Rectal smooth muscle tissue (tissue), 1 donor: ENCODE data around the gene SIVA1.

ENCODE experiments used
- H3K27ac ChIP-seq: one replicate; pipeline ENCODE4 v1.7.0; 2013; ENCODE audit warnings: low read depth, low read length, inconsistent platforms
- H3K27me3 ChIP-seq: one replicate; pipeline ENCODE4 v1.7.0; 2013; ENCODE audit warnings: low read length; ENCODE audit not compliant: control insufficient read depth, insufficient read depth
- H3K36me3 ChIP-seq: one replicate; pipeline ENCODE4 v1.7.0; 2013; ENCODE audit warnings: low read length; ENCODE audit not compliant: control insufficient read depth, insufficient read depth
- H3K4me1 ChIP-seq: one replicate; pipeline ENCODE4 v1.7.0; 2013; ENCODE audit warnings: low read length; ENCODE audit not compliant: control insufficient read depth, insufficient read depth
- H3K4me3 ChIP-seq: one replicate; pipeline ENCODE4 v1.7.0; 2013; ENCODE audit warnings: low read length
- H3K9ac ChIP-seq: one replicate; pipeline ENCODE4 v1.7.0; 2013; ENCODE audit warnings: low read length

The SIVA1 gene

DNA sequence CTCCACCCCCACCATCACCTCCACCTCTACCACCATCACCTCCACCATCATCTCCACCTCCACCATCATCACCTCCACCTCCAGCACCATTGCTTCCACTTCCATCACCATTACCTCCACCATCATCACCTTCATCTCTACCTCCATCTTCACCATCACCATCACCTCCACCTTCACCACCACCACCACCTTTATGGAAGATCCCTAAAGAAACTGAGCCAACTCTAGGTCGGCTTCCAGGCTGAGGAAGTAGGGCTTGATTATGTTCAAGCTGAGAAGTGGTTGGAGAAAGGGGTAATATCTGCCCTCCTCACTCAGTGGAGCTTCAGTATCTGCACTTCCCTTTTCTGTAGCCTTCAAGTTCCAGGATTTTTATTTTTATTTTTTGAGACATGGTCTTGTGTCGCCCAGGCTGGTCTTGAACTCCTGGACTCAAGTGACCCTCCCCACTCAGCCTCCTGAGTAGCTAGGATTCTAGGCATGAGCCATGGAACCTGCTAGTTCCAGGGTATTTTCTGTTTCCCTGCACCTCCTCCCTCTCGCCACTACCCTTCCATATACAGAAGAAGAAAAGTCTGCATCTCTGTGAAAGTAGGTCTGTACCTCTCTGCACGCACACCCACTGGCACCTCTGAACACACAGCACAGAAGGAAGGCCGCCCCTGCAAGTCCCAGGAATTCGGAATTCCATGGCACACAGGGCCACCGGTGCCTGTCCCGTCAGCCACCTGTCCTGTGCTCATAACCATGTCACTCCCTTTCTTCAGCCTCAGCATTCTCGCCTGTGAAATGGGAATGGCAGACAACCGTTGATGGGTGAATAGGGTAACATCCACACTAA, 53.9 kb downstream of the SIVA1 start:
- no peak overlapping the region for H3K4me3 ChIP-seq
- peaks cover under 1% of the 10 kb centered on the region for H3K4me1 ChIP-seq
- no peak overlapping the region for H3K9ac ChIP-seq
- H3K36me3 ChIP-seq: no peaks in the 10 kb centered on the region
- H3K27ac ChIP-seq: no peak overlapping the region
- H3K27me3 ChIP-seq: no peaks in the 10 kb centered on the region

DNA sequence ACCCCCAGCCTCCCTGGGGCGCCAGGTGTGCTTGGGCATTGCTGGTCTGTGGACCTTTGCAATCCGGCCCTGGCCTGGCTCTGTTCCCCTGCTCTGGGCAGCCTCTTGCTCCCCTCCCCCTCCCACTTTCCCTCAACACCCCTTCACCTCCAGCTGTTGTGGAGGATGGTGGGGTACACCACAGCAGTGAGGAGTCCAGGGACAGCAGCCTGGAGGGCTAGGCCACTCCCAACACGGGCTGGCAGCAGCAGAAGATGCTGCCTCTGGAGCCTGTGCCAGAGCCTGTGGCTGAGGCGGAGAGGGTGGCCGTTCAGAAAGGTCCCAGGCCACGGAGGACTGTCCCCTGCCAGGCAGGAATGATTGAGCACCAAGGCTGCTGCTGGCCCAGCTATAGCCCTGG, 55.5 kb downstream of the SIVA1 start:
- Histone ChIP-seq H3K27ac (no peak overlapping the region), H3K4me3 (no peak overlapping the region), H3K36me3 (no peaks in the 10 kb centered on the region), H3K9ac (no peak overlapping the region), H3K4me1 (no peaks in the 10 kb centered on the region), H3K27me3 (no peaks in the 10 kb centered on the region)
